ENCODE data around the gene VPS8. TPM values are rescaled to one million over a fixed set of nuclear protein-coding genes. Genes with fewer than 3 reads are reported as not detected.

The VPS8 gene
- total RNA-seq, 1 donor from 2014 or later: 48.2 TPM

DNA sequence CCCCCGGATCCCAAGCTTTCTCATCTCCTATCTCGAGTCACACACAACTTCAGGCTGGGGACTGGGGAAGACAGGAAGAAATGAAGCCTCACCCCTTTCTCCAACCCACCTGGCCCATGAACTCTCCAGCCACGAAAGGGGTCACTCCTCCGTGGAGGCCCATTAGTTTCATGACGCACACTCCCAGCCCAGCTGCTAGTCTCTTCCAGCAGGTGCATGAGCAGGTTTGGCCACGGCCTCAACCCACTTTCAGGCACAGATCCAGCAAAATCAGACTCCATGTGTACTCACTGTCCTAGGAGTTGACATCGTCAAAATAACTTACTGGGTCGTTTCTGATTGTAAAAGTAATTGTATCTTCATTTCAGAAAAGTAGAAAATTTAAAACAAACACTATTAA lies 264.3 kb downstream of the VPS8 start:
- DNase-seq (ENCODE audit: extremely low read depth, low read depth, low spot score): no peak

- no peak for DNase-seq (ENCODE audit: extremely low read depth, low read depth, low spot score)
Observed at GRCh38 chr3:185079625-185080024, 267.7 kb downstream of the VPS8 start.

DNA sequence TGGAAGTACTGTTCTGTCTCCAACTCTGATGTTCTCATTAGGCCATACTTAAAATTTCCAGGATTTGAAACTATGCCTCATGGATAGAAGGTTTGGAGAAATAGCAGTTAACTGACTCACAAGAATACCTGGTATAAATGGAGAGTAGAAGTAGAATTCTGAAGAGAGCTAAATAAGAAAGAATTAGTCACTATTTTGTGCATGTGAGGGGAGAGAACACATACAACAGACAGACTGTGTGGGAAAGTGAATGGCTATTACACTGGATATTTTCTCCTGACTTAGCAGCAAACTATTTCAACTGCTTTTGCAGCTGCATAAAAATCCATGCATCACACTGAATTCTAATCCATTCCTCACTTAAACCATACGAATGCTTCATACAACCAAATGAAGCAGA lies 269.6 kb downstream of the VPS8 start:
- no peak for DNase-seq (ENCODE audit: extremely low read depth, low read depth, low spot score)

GRCh38 chr3:185082149-185082548 lies 270.2 kb downstream of the VPS8 start:
- DNase-seq (ENCODE audit: extremely low read depth, low read depth, low spot score): no peak

DNA sequence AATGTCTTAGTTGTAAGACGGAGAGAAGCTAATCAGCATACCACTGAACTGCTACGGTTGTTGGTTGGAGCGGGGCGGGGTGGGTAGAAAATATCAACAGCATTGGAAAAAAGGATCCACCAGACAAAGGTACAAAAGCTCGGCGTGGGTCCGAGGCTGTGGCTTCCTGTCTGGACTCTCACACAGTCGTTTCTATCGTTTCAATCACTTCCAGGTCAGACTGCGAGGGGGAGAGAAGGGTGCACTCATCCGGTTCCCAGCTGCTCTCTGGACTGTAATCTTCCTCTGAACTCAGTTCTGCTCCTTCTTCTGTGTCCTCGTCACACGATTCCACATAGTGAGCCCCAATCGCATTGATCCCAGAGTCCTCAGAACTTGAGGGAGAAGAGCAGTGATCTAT lies 270.9 kb downstream of the VPS8 start:
- no peak for DNase-seq (ENCODE audit: extremely low read depth, low read depth, low spot score)

DNA sequence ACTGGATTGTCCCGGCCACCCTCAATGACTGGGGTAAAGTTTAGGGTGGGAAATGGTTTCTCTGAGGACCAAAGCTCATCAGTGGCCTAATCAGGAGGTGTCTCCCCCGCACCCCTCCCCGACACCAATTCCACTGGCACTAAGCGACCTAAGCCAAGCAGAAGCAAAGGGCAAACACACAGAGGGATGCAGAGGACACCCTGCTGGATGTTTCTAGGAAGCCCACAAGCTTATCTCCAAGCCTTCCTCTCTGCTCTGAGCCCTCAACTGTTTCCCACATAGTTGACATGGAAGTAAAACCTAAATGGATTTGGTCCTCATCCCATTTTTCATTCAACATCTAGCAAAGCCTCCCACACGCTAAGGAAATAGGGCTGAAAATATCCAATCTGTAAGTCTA lies 272.4 kb downstream of the VPS8 start:
- no peak for DNase-seq (ENCODE audit: extremely low read depth, low read depth, low spot score)

DNA sequence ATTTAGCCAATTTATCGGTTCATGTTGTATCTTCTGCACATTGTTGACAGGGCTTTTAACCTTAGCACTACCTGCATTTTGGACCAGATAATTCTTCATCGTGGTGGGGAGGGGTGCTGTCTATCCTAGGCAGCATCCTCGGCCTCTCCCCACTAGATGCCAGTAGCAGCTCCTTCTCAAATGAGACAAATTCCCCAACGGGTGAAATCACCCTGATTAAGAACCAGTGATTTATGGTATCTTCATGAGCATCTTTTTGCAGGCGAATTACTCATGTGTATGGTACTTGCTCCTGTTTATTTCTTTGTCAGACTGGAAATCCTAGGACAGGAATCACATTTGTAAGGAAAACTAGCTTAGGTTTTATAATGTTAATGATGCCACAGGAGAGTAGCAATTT lies 272.9 kb downstream of the VPS8 start:
- DNase-seq (ENCODE audit: extremely low read depth, low read depth, low spot score): no peak

DNA sequence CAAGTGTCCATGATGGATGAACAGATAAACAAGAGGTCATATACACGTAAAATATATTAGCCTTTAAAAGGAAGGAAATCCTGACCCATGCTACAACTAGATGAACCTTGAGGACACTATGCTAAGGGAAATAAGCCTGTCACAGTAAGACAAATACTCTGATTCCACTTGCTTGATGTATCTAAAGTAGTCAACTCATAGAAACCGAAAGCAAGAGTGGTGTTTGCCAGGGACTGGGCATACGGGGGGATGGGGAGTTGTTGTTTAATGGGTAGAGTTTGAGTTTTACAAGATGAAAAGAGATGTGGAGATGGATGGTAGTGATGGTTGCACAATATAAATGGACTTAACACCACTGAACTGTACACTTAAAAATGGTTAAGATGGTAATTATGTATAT lies 275.5 kb downstream of the VPS8 start:
- DNase-seq (ENCODE audit: extremely low read depth, low read depth, low spot score): no peak

DNA sequence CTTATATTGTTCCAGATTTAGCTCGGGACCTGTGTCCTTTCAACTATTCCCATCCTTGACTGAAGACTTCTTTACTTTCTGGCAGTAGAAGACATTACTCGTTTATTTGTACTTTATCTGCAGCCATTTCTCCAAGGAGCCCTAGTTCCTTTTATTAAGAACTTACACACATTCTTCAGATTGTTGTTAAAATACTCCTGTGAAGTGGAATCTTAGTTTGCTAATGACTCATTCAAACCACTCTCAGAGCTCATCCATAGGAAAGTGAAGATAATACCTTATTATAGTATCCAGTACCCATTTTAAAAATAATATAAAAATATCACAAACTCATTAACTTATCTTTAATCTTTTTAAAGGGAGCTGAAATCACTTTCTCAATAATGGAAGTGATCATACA lies 277.4 kb downstream of the VPS8 start:
- no peak for DNase-seq (ENCODE audit: extremely low read depth, low read depth, low spot score)

DNA sequence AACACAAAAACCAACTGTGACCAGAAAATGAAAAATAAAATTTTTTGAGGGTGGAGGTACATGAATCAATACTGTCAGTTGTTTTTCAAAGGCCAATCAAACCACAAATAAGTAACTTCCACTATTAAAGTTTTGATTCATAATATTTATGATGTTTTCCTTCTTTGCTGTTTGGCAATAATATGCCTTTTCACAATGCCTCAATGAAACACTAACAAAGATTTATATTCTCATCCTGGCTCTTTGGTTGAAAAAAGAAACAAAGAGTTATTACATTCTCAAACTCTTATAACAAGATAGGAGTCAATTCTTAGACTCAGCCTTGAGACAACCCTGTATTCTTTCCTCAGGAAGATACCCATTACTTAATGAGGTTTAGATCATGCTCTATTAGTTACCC lies 277.8 kb downstream of the VPS8 start:
- DNase-seq (ENCODE audit: extremely low read depth, low read depth, low spot score): no peak

DNA sequence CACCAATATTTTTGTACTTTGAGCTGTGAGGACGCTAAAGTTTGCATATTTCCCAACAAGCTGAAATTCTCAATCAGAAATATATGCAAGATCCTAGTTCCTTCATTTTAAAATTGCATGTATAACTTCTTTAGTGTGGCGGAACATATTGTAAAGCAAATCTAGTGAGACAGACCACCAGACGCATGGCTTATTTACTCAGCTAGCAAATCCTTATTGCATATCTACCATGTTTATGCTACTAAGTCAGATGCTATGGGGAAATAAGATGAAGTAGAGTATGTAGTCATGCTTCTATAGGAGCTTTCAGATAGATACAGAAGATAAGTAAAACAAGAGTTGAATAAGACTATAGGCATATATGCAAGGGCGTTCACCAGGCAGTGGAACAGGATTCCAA lies 278.8 kb downstream of the VPS8 start:
- DNase-seq (ENCODE audit: extremely low read depth, low read depth, low spot score): no peak

- DNase-seq (ENCODE audit: extremely low read depth, low read depth, low spot score): no peak
Observed at GRCh38 chr3:185093116-185093515, 281.1 kb downstream of the VPS8 start.

DNA sequence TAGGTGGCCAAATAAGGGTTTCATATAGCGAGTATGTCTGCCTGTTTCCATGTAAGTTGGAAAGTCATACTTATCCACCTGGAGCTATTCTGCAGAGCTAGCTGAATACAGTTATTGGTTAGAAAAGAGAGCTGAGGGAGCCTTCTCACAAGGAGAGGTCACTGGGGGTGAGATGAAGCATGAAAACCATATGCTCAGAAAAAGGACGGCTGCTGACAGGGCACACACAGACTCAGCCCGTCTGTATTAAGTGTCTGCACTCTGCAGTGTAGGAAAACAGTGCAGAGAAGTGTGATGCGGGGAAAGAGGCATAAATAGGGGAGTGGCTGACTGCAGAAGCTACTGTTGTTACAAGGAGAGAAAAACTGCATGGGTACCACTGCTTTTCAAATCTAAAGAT lies 282.7 kb downstream of the VPS8 start:
- no peak for DNase-seq (ENCODE audit: extremely low read depth, low read depth, low spot score)

Other genes starting within 250 kb of the VPS8 start
- 18.9 and 19.4 TPM in 2 replicates for gene MAGEF1, start 100.1 kb upstream of the VPS8 start, total RNA-seq